A673 (cell line): Measurements from ENCODE around the gene COL9A1.

Experiments used
- EZH2 ChIP-seq: fragments of 200-600 bp; sonication (generic); IDR thresholded peaks from 2 replicates; pipeline ENCODE4 v1.6.1; 2017; ENCODE audit warnings: borderline replicate concordance, low read depth, mild to moderate bottlenecking, mixed read lengths, antibody characterized with exemption, low read length; ENCODE audit not compliant: poor library complexity, severe bottlenecking
- TF ChIP-seq, protein P1 (sequence below): fragments of 300-800, 200-600 bp; sonication (generic); conservative IDR thresholded peaks from 2 replicates; pipeline ENCODE4 v1.5.1; 2017; ENCODE audit warnings: low read depth, mild to moderate bottlenecking, antibody characterized with exemption, low read length, moderate library complexity, mixed read lengths

GRCh38 chr6:70289299-70289698, 13.6 kb downstream of the COL9A1 start:
- TF ChIP-seq, protein P1, sequence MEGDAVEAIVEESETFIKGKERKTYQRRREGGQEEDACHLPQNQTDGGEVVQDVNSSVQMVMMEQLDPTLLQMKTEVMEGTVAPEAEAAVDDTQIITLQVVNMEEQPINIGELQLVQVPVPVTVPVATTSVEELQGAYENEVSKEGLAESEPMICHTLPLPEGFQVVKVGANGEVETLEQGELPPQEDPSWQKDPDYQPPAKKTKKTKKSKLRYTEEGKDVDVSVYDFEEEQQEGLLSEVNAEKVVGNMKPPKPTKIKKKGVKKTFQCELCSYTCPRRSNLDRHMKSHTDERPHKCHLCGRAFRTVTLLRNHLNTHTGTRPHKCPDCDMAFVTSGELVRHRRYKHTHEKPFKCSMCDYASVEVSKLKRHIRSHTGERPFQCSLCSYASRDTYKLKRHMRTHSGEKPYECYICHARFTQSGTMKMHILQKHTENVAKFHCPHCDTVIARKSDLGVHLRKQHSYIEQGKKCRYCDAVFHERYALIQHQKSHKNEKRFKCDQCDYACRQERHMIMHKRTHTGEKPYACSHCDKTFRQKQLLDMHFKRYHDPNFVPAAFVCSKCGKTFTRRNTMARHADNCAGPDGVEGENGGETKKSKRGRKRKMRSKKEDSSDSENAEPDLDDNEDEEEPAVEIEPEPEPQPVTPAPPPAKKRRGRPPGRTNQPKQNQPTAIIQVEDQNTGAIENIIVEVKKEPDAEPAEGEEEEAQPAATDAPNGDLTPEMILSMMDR: peak; percentile 48
- no peak for TF ChIP-seq EZH2
